GM12872 (cell line): ENCODE measurements around the gene TREX2.

Experiments used
- CTCF ChIP-seq: IDR thresholded peaks from 3 replicates; pipeline ENCODE4 v1.5.1; 2011; ENCODE audit warnings: low read depth, mild to moderate bottlenecking, low read length, moderate library complexity; ENCODE audit not compliant: insufficient read depth

TREX2 gene

GRCh38 chrX:153475271-153475670 is 29.4 kb upstream of the TREX2 start:
- TF ChIP-seq CTCF, result no peak

GRCh38 chrX:153474718-153475117 is 28.9 kb upstream of the TREX2 start:
- no peak for TF ChIP-seq CTCF

- TF ChIP-seq CTCF, result no peak
These were observed 28.4 kb upstream of the TREX2 start for GRCh38 chrX:153474266-153474665.

- no peak for TF ChIP-seq CTCF
These were observed 27.3 kb upstream of the TREX2 start for GRCh38 chrX:153473126-153473525.

- TF ChIP-seq CTCF, result no peak
These were observed 25.9 kb upstream of the TREX2 start for GRCh38 chrX:153471663-153472280.

GRCh38 chrX:153470411-153471363 is 24.8 kb upstream of the TREX2 start, which contains the start of gene HAUS7:
TSS of gene HAUS7 (minus strand) at chrX:153470576. CDS start at chrX:153470557, 19 bp downstream.
- peak; percentile 69 for TF ChIP-seq CTCF

GRCh38 chrX:153469811-153470410 is 24.1 kb upstream of the TREX2 start:
- no peak; the same call in 2 of the 3 replicates for TF ChIP-seq CTCF
